Measurements from ENCODE around the gene COL23A1.
"Not testable (repeated sequence)": the region's sequence is repeated elsewhere in the genome, so short reads cannot be mapped to it uniquely, and the experiment has no call there.

Gene COL23A1

DNA sequence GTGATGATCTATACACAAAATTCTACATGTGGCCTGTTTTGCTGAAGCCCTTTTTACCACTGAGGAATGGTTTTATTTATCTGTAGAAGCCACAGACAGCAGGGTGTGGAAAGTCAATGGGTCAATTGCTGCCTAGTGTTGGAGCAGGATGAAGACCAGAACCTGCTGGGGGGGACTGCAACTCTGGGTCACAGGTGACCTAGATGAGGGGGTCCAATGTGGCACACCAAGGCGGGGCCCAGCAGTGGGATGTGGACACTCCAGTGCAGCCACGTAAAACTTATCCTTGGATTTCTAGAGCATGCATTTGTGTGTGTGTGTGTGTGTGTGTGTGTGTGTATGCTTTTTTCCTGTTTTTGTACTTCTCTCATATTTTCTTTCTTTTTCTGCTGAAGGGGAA lies 210.1 kb downstream of the COL23A1 start:
- Histone ChIP-seq H3K4me1 (ENCODE audit: insufficient read depth, low read length) (peaks cover 8% of the 10 kb centered on the region), H3K36me3 (ENCODE audit: insufficient read depth, low read length) (no peaks in the 10 kb centered on the region), H3K9ac (ENCODE audit: low read length) (no peak overlapping the region), H3K27ac (ENCODE audit: low read depth, low read length) (no peak overlapping the region), H3K9me3 (ENCODE audit: low read length) (no peaks in the 10 kb centered on the region), H3K4me3 (ENCODE audit: low read depth in 1 of 2, low read length in 2 of 2) (no peak overlapping the region), H3K27me3 (ENCODE audit: control insufficient read depth in 1 of 2, insufficient read depth in 2 of 2, low read length in 2 of 2) (peaks cover 0 to 15% of the 10 kb centered on the region in 2 donors)

DNA sequence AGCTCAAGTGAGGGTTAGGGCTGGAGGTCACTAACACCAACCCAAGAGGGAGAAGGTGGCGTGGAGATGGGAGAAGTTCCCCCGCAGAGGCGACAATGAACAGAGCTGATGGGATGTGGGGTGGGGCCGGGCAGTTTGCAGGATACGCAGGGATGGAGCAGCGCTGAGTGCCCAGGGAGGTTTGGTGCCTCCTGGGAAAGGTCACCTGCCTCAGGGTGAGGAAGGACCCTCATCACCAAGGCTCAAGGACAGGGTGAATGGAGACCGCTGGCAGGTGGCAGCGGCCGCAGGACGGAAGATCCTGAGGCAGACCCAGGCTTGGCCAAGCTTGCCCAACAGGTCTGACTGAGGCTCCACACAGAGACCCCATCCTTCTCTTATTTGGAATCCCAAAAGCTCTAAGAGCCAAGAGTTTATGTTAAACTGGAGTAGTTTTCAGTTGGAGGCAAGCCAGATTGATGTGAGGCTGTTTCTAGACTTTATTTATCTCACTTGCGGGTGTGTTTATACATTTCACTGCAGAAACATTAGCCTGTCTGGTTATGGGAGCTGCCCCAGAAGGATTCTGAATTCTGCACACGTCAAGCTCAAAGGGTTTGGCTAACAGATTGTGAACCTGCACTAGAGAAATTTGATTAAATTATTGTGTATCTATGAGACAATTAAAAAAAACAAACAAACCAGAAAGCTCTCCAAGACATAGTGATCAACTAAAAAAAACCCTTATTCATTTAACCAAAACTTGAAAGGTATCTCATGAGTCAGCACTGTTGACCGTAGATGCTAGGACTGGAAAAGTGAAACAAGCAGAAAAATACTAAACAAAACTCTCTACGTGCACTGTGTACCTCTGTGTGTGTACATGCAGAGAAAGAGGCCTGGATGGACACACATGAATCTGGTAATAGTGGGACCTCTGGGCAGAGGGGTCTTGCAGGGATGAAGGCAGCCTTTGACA lies 211.4 kb downstream of the COL23A1 start:
- H3K27me3 ChIP-seq (ENCODE audit: control insufficient read depth in 1 of 2, insufficient read depth in 2 of 2, low read length in 2 of 2) = peaks cover 0 to 6% of the 10 kb centered on the region in 2 donors
- H3K4me1 ChIP-seq (ENCODE audit: insufficient read depth, low read length) = peaks cover 8% of the 10 kb centered on the region
- no peak overlapping the region for H3K9ac ChIP-seq (ENCODE audit: low read length)
- no peak overlapping the region for H3K4me3 ChIP-seq (ENCODE audit: low read depth in 1 of 2, low read length in 2 of 2)
- H3K27ac ChIP-seq (ENCODE audit: low read depth, low read length) = no peak overlapping the region
- no peaks in the 10 kb centered on the region for H3K36me3 ChIP-seq (ENCODE audit: insufficient read depth, low read length)
- no peaks in the 10 kb centered on the region for H3K9me3 ChIP-seq (ENCODE audit: low read length)

DNA sequence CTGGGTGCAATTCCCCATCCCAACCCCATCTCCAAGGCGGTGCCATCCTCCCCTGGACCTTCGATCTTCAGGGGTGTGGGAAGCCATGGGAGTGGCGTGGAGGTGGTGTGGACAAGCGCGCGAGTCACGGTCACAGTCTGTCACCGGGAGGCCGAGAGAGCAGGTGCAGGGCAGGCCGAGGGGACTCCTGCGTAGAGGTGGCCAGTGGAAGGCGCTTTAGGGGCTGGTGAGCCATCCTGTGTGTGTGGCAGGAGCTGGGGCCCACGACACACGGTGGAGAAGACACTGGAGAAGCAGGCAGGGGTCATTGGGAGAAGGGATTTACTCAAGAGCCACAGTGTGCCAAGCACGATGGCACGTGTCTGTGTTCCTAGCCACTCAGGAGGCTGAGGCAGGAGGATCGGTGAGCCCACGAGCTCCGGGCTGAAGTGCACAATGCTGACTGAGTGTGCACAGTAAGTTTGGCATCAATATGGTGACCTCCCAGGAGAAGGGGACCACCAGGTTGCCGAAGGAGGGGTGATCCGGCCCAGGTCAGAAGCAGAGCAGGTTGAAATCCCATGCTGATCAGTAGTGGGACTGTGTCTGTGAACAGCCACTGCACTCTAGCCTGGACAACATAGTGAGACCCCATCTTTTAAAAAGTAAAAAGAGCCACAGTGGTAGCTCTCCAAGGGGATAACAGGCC lies 212.5 kb downstream of the COL23A1 start:
- Histone ChIP-seq H3K9ac (ENCODE audit: low read length) (no peak overlapping the region), H3K27ac (ENCODE audit: low read depth, low read length) (no peak overlapping the region), H3K4me1 (ENCODE audit: insufficient read depth, low read length) (peaks cover 8% of the 10 kb centered on the region), H3K27me3 (ENCODE audit: control insufficient read depth in 1 of 2, insufficient read depth in 2 of 2, low read length in 2 of 2) (no peaks in the 10 kb centered on the region), H3K4me3 (ENCODE audit: low read depth in 1 of 2, low read length in 2 of 2) (no peak overlapping the region), H3K9me3 (ENCODE audit: low read length) (no peaks in the 10 kb centered on the region), H3K36me3 (ENCODE audit: insufficient read depth, low read length) (no peaks in the 10 kb centered on the region)

DNA sequence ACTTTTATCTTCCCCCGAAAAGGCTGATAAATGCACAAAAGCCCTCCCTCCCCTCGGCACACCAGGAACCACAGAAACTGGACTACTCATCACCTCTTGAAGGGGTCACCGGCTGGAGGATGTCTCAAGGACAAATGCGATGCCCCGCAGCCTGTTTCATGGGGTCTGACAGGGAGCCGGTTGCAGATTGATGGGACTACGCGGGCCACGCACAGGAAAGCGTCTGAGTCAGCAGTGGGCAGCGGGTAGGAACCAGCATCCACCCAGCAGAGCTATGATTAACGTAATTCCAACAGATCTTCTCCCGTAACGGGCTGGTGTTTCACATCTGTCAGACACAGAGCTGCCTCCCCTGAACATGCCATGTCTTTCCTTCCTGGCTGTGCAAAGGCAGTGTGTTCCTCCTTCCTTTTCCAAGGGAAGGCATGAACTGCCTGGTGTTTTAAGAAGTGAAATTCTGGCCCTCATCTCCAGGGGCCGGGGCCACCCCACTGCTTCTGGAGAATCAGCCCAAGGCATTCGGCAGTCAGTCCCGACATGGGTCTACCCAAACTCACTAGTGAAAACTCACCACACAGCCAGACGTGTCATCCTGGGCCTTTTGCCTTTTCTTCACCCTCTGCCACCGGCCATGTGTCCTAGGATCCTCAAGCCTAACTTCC lies 213.1 kb downstream of the COL23A1 start:
- Histone ChIP-seq H3K36me3 (ENCODE audit: insufficient read depth, low read length) (no peaks in the 10 kb centered on the region), H3K27me3 (ENCODE audit: control insufficient read depth in 1 of 2, insufficient read depth in 2 of 2, low read length in 2 of 2) (no peaks in the 10 kb centered on the region)

DNA sequence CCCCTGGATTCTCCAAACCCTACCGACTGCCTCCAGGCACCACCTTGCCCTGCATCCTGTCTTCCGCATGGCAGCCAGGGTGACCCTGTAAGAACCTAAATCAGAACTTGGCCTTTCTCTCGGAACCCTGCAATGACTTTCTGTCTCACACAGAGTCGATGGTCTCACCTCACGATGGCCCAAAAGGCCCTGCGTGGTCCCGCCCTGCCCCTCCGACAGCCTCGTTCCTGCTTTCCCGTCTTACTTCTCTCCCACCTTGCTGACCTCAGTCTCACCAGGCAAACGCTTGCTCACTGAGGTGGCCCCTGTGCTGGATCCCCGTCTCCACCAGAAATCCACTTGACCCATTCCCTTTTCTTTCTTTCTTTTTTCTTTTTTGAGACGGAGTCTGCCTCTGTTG lies 214.8 kb downstream of the COL23A1 start:
- no peaks in the 10 kb centered on the region for H3K9me3 ChIP-seq (ENCODE audit: low read length)
- no peak overlapping the region for H3K9ac ChIP-seq (ENCODE audit: low read length)
- H3K4me3 ChIP-seq (ENCODE audit: low read depth in 1 of 2, low read length in 2 of 2) = no peak overlapping the region
- no peaks in the 10 kb centered on the region for H3K36me3 ChIP-seq (ENCODE audit: insufficient read depth, low read length)
- H3K27me3 ChIP-seq (ENCODE audit: control insufficient read depth in 1 of 2, insufficient read depth in 2 of 2, low read length in 2 of 2) = no peaks in the 10 kb centered on the region
- peaks cover 16% of the 10 kb centered on the region for H3K4me1 ChIP-seq (ENCODE audit: insufficient read depth, low read length)
- no peak overlapping the region for H3K27ac ChIP-seq (ENCODE audit: low read depth, low read length)

More for the DNA sequence above, 213.1 kb downstream of the COL23A1 start:
- Histone ChIP-seq H3K4me3 (ENCODE audit: low read depth in 1 of 2, low read length in 2 of 2) (no peak overlapping the region), H3K4me1 (ENCODE audit: insufficient read depth, low read length) (peaks cover 13% of the 10 kb centered on the region), H3K27ac (ENCODE audit: low read depth, low read length) (no peak overlapping the region), H3K9me3 (ENCODE audit: low read length) (no peaks in the 10 kb centered on the region), H3K9ac (ENCODE audit: low read length) (no peak overlapping the region)

DNA sequence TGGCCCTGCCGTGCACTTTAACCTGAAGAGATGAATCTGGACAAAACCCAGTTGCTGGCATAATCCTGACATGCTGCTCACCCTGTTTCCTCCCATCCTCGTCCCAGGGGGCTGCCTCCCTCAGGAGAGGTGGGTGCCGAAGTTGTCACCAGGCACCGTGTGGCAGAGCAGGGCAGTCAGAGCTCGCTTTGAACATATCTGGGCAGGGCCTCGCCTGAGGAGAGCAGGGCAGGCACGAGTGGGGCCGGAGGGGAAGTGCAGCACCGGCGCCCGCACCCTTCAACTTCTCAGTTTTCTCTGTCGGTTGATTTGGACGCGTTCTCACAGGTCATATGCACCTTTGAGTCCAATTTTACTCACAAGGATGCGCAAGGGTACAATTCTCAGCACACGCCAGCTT lies 216.5 kb downstream of the COL23A1 start:
- Histone ChIP-seq H3K4me1 (ENCODE audit: insufficient read depth, low read length) (peaks cover 10% of the 10 kb centered on the region), H3K27ac (ENCODE audit: low read depth, low read length) (no peak overlapping the region), H3K9me3 (ENCODE audit: low read length) (no peaks in the 10 kb centered on the region), H3K4me3 (ENCODE audit: low read depth in 1 of 2, low read length in 2 of 2) (no peak overlapping the region), H3K36me3 (ENCODE audit: insufficient read depth, low read length) (no peaks in the 10 kb centered on the region), H3K27me3 (ENCODE audit: control insufficient read depth in 1 of 2, insufficient read depth in 2 of 2, low read length in 2 of 2) (no peaks in the 10 kb centered on the region), H3K9ac (ENCODE audit: low read length) (no peak overlapping the region)

DNA sequence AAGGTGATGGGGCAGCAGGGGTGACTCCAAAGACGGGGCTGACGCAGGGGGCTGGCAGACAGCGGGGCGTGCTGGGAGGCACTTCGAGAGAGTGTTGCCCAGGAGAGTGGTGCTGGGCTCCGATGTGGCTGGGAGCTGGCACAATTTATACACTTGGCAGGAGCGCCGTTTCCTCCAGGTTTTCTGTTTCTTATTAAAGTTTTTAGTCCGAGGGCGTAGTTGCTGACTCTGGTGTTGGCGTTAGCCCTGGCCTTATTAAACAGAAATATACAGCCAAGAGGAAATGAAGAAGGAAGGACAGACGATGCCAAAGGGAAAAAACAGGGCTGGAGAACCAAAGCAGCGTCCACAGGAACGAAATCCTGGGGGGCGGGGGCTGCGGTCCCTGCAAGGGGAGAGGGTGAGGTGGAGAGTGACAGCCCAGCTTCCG lies 218.0 kb downstream of the COL23A1 start:
- Histone ChIP-seq H3K4me3 (ENCODE audit: low read depth in 1 of 2, low read length in 2 of 2) (peak overlapping the region; percentile 1 to 32), H3K9ac (ENCODE audit: low read length) (no peak overlapping the region), H3K27me3 (ENCODE audit: control insufficient read depth in 1 of 2, insufficient read depth in 2 of 2, low read length in 2 of 2) (no peaks in the 10 kb centered on the region), H3K36me3 (ENCODE audit: insufficient read depth, low read length) (no peaks in the 10 kb centered on the region), H3K9me3 (ENCODE audit: low read length) (no peaks in the 10 kb centered on the region), H3K27ac (ENCODE audit: low read depth, low read length) (no peak overlapping the region), H3K4me1 (ENCODE audit: insufficient read depth, low read length) (peaks cover 8% of the 10 kb centered on the region)

DNA sequence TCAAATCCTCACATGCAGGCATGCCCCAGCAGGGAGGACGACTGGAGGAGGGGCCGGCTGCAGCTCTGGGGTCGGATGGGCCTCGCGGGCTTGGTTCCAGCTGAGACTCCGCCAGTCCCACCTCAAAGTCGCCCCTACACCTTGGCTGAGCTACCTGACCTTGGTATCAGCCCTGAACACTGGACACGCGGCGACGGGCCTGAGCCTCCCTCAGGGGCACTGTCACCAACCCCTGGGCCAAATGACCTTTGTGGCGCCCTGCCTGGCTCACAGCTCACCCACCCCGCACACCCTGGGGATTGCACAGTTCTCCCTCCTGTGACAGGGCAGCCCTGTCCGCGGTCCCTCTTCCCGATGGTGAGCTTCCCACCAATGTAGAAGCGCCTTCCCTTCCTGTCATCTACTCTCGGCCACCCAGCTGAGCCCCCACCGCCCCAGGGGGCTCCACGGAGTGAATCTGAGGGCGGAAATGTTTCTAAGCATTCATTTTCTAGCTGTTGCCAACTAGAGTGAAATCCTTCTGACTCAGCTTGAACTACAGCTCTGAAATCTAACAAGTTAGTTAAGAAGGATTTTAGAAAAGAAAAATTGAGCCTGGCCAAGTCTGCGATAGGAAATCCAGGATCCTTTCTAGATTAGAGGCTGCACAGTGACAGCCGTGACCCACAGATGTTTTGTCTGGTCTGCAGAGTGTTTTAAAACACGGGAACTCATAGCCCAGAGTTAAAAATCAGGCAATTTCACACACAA lies 218.7 kb downstream of the COL23A1 start:
- peaks cover 8% of the 10 kb centered on the region for H3K4me1 ChIP-seq (ENCODE audit: insufficient read depth, low read length)
- H3K9ac ChIP-seq (ENCODE audit: low read length) = no peak overlapping the region
- no peaks in the 10 kb centered on the region for H3K36me3 ChIP-seq (ENCODE audit: insufficient read depth, low read length)
- no peak overlapping the region for H3K27ac ChIP-seq (ENCODE audit: low read depth, low read length)
- no peaks in the 10 kb centered on the region for H3K27me3 ChIP-seq (ENCODE audit: control insufficient read depth in 1 of 2, insufficient read depth in 2 of 2, low read length in 2 of 2)
- peak overlapping the region; percentile 1 to 21 for H3K4me3 ChIP-seq (ENCODE audit: low read depth in 1 of 2, low read length in 2 of 2)
- H3K9me3 ChIP-seq (ENCODE audit: low read length) = no peaks in the 10 kb centered on the region

DNA sequence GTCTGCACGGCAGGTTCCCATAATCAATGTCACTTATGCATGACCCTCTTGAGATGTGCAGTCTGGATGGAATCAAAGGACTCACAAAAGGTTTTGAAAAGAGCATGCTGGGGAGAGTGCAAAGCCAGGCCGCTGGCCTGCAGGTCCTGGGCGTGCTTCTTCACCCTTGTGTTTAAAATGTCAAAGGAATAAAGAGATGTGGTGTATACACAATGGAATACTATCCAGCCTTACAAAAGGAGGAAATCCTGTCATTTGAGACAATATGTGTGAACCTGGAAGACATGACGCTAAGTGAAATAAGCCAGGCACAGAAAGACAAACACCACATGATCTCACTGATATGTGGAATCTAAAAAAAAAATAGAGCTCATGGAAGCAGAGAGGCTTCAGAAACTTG lies 220.1 kb downstream of the COL23A1 start:
- Histone ChIP-seq H3K27ac (ENCODE audit: low read depth, low read length) (no peak overlapping the region), H3K27me3 (ENCODE audit: control insufficient read depth in 1 of 2, insufficient read depth in 2 of 2, low read length in 2 of 2) (no peaks in the 10 kb centered on the region), H3K4me3 (ENCODE audit: low read depth in 1 of 2, low read length in 2 of 2) (no peak overlapping the region), H3K9ac (ENCODE audit: low read length) (no peak overlapping the region), H3K36me3 (ENCODE audit: insufficient read depth, low read length) (no peaks in the 10 kb centered on the region), H3K9me3 (ENCODE audit: low read length) (no peaks in the 10 kb centered on the region), H3K4me1 (ENCODE audit: insufficient read depth, low read length) (peaks cover 8% of the 10 kb centered on the region)

DNA sequence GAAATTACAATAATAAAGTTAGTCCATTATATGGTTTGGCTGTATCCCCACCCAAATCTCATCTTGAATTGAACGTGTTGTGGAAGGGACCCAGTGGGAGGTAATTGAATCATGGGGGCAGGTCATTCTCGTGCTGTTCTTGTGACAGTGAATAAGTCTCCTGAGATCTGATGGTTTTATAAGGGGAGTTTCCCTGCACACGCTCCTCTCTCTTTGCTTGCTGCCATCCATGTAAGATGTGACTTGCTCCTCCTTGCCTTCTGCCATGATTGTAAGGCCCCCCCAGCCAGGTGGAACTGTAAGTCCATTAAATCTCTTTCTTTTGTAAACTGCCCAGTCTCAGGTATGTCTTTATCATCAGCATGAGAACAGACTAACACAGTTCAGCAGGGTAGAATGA lies 220.7 kb downstream of the COL23A1 start:
- not testable (repeated sequence) for H3K27me3 ChIP-seq (ENCODE audit: control insufficient read depth in 1 of 2, insufficient read depth in 2 of 2, low read length in 2 of 2); H3K27ac ChIP-seq (ENCODE audit: low read depth, low read length); H3K4me1 ChIP-seq (ENCODE audit: insufficient read depth, low read length); H3K4me3 ChIP-seq (ENCODE audit: low read depth in 1 of 2, low read length in 2 of 2); H3K36me3 ChIP-seq (ENCODE audit: insufficient read depth, low read length); H3K9ac ChIP-seq (ENCODE audit: low read length); H3K9me3 ChIP-seq (ENCODE audit: low read length)

All from muscle layer of colon (tissue), 2 donors.